Activated T-helper 1 cell treated with anti-CD3 and anti-CD28 coated beads, Interleukin-2, amount 50 U/mL, for 16 hours (primary cell): ENCODE results near the gene BORCS5.
"Not testable (repeated sequence)": the region's sequence is repeated elsewhere in the genome, so short reads cannot be mapped to it uniquely, and the experiment has no call there.

Experiments used
- DNase-seq, 2 donors: peaks; one replicate each; pipeline ENCODE4 v3.0.0-alpha.2; 2020; ENCODE audit warnings: low read depth in 1 of 2, low spot score in 1 of 2

Gene BORCS5

DNA sequence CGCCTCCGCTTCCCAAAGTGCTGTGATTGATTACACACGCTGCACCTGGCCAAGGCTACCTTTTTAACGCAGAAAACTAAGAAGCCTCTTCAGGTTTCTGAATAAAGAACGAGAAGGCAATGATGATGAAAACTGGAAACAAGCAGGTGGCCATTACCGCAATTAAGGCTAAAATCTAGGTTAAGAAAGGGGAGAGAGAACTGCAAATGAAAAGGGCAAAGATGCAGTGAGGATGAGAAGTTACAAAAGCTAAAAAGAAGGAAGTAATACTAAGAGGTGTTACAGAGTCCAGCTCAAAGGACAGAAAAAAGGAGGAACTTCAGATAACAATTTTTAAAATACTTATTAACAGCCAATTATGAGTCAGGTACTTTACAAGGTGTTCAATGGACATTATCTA lies 126.1 kb downstream of the BORCS5 start:
- no peak for DNase-seq

DNA sequence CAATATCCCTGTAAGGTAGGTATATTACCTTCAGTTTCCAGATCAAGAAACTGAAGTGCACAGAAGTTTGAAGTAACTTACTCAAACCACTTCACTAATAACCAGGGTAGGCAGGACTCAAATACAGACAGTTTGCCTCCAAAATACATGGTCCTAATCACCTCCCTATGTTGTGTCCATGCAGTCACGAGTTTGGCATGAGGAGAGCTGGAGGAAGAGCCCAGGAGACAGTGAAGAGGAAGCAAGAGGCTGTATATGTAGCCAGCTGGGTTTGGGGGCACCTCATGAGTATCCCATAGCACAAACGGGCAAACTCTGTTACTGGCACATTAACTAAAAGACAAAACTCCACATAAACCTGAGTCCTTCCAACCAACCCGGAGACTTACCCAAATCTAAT lies 126.6 kb downstream of the BORCS5 start:
- DNase-seq, result no peak

DNA sequence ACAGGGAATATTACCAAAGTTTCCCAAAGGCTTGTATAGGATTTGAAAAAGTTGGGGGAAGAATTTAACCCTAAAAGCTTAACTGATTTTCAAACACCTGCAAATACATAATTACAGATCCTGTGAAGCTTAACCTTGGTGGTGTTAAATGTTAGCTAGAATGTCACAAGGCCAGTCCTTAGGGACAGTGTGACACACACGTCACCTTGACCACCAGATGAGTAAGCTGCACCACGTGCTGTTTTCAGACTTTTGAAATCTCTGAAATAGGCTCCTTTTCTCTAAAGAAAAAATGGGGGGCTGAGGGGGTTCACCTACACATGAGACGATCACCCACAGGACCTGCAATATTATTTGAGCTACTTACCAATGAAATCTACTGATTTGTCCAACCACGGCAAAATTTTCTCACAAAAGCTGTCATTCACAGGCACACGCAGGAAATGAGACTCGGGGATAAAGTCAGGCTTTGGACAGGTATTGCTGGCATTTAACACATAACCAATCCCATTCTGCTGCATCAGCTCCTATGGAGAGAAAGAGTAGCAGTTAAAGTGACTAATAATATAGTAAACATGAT lies 129.9 kb downstream of the BORCS5 start:
- DNase-seq, result no peak

DNA sequence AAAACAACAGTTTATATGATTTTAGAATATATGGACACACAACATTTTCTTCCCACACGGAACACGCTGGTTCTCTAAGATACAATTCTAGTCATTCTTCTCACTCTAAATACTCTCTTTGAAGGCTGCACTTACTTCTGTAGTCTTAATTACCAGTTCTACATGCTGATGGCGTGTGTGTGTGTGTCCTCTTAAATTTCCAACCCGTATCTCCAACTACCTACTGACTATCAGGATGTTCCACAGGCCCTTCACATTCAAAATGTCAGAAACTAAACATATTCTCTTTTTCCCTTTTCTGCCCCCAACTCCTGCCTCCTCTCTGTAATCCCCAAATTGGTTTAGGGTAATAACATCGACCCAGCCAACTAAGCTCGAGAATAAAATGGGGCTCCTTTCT lies 130.6 kb downstream of the BORCS5 start:
- no peak for DNase-seq

DNA sequence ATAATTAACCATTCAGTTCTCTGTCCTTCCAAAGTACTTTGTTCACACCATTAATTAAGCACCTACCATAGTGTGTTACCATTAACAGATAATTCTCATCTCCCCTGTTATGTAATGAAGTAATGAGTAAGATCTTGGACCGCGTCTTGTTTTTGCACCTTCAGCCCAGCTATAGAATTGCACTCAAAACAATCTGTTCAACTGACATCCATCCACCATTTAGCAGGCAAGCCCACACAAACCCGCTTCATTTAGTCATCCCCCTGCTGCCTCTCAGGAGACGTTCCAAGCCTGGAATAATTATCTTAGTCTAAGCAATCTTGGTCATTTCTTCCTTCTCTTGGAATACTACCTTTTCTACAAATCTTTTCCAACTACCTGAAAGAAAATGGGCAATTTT lies 131.4 kb downstream of the BORCS5 start:
- no peak for DNase-seq

DNA sequence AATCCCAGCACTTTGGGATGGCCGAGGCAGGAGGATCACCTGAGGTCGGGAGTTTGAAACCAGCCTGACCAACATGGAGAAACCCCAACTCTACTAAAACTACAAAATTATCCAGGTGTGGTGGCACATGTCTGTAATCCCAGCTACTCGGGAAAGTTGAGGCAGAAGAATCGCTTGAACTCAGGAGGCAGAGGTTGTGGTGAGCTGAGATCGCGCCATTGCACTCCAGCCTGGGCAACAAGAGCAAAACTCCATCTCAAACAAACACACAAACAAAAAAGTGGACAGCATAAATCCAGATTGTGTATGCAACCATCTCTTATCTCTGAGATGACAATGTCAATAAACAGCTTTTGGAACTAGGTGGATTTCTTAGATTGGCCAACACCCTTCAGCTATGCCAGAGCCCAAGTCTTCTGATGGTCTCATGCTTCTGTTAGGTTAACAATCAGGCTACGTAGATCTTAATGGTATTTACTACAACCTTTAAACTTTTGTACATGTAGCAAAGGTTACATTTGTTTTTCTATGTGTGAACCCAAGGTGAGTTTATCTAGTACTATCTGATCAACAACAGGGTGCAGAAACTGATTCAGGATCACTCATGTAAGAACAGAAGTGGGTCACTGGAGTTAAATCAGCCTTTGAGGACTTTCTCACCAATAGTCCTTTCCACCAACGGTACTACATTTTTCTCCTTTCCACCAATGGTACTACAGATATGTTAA lies 132.1 kb downstream of the BORCS5 start:
- DNase-seq, result no peak

DNA sequence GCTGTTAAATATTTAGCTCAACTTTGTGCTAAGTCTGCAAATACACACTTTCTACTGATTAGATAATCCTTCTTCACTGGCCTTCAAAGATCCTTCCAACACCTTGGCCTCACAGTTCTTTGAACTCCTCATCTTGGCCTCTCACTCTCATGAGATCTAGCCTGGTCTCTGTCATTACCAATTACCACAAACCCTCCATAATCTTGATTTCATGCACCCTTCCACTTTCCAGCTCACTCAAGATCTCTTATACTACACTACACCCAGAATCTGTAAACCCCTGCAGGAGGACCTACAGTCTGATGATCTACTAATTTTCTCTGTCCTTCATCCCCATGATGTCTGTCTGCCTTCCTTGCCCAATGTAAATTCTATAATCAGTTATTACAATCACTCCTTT lies 134.7 kb downstream of the BORCS5 start:
- no peak for DNase-seq

DNA sequence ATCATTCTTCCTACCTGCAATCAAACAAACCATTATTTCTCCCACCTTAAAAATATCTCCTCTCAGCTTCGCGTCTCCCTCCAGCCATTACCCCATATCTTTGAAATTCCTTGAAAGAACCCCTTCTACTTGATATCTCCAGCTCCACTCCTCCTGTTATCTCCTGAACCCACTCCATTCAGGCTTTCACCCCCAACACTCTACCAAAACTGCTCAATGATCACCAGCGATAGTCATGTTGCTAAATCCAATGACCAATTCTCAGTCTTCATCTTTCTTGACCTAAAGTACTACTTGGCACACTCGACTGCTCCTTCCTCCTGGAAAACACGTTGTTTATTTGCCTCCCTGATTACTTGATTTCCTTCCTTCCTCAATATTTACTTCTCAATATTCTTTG lies 135.7 kb downstream of the BORCS5 start:
- no peak for DNase-seq

DNA sequence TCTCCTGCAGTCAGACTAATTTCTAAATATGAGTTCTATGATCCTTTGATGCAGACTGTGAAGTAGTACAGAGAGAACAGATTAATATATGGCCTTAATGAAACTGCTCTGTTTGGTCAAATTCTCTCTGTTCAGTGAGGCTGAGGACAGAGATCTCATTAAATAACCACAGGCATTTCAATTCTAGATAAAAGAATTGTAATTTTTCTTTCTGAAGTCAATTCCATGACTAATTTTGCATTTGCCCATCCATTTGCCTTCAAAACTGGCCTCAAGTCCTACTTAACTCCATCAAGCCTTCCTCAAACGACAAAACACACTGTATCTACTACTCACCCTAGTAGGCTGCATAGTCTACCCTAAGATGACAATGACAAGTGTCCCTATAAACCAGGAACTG lies 138.7 kb downstream of the BORCS5 start:
- DNase-seq, result no peak

DNA sequence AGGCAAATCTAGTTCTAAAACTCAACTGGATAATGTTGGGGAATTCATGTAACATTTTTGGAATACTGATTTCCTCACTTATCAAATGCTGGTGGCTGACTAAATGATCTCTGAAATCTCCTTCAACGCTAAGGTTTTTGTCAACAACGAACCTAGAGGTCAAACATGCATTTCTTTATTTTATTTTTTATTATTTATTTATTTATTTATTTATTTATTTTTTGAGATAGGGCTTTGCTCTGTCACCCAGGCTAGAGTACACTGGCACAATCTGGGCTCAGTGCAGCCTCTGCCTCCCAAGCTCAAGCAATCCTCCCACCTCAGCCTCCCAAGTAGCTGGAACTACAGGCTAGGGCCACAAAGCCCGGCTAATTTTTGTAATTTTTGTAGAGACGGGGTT lies 141.3 kb downstream of the BORCS5 start:
- DNase-seq, result no peak

DNA sequence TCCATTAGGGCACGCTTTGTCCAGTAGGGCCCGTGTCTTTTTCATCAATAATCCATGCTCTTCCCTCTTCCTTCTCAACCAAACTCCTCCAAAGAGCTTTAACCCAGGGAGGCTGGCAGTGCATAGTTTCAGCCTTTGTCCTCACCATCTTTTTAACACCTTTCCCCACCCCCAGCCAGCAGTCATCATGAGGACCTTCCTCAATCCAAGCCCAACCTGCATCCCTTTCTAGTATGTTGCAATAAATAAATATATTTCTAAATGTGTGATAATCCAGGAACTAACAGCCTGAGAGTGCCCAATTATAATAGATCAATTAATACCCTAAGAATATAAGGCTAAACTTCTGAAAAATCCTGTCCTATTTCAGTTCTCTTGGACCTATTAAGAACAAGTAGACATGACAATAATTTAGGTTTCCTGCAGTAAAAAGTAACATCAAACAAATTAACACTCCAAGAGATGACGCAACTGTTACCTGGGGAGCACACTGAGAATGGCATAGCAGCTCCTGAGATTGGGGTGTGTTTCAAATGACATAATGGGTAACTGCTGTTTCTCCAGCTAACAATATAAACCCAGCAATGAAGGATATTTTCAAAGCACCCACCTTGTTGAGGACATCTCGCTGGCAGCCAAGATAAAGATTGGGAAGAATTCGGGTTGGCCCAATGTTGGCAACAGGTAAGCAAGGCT lies 143.2 kb downstream of the BORCS5 start:
- DNase-seq, result no peak

DNA sequence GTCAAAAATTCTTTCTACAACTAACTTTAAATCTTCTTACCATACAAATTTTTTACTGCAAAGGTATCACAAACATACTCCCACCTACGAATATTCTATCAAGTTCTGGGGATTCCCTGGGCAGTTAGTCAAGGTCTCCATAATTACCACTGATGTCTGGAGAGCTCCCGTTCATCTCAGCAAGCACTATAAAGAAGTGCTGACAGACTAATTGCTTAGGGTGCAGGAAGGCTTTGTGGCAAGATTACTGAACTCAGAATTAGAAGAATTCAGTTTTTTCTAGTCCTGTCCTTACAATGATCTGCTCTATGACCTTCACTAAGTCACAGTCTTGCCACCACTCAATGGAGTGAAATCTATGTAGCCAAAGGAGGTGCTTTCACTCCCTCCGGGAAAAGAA lies 144.2 kb downstream of the BORCS5 start:
- DNase-seq, result no peak

DNA sequence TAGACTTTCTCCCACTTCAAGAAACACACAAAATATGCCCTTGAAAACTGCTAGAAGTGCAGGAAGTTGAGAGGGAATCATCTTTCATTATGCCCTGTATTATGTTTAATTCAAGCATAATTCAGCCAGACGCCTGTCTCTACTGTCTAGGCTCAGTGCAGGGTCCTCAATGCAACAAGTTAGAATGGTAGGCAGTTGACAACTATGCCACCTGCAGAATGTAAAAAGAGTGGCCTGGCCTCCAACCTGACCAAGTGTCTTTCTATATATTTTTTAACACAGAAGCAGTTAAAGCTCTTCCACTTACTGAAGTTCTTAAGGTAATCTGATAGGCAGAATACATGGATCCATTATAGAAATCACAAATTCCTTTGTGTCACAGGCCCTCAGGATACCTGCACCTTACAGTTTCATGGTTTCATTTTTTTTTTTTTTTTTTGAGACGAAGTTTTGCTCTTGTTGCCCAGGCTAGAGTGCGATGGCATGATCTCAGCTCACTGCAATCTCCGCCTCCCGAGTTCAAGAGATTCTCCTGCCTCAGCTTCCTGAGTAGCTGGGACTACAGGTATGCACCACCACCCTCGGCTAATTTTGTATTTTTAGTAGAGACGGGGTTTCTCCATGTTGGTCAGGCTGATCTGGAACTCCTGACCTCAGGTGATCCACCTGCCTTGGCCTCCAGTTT lies 145.4 kb downstream of the BORCS5 start:
- DNase-seq, result not testable (repeated sequence)

DNA sequence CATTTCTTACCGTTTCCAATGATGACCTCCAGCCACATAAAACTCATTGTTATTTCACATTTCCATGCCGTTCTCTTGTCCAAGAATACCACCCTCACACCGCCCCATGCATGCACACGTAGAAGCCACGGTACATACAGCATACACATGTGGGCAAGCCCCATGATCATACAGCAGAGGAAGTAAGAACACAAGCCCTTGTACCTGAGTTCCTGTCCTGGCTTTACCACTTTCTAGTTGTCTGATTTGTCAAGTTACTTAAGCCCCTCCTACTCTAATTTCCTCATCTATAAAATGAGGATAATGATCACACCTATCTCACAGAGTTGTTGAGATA lies 145.9 kb downstream of the BORCS5 start:
- no peak for DNase-seq

DNA sequence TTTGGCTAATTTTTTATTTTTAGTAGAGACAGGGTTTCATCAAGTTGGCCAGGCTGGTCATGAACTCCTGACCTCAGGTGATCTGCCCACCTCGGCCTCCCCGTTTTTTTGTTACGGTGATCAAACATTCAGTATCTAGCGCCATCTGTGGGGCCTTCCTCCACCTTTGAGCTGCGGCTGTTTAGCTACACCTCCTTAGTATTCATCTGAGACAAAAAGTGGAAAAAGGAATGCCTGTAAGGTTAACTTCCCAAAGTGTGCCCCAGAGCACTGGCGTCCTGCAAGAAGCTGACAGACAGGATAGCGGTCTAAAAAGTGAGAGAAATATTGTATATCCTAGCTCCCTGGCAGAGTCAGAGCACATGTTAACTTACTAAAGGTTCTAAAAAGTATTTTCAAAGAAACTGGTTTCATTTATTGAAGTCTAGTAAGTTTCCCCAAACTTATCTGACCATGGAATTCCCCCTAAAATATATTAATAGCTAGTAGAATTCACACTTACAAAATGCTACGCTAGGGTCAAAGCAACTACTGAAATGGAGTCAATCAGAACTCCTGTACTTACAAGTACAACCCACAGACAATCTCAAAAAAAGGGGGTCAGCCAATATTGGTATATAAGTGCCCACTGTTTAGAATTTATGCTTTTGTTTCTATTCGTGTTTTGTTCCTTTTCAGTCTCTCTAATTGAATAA lies 146.7 kb downstream of the BORCS5 start:
- DNase-seq, result no peak

DNA sequence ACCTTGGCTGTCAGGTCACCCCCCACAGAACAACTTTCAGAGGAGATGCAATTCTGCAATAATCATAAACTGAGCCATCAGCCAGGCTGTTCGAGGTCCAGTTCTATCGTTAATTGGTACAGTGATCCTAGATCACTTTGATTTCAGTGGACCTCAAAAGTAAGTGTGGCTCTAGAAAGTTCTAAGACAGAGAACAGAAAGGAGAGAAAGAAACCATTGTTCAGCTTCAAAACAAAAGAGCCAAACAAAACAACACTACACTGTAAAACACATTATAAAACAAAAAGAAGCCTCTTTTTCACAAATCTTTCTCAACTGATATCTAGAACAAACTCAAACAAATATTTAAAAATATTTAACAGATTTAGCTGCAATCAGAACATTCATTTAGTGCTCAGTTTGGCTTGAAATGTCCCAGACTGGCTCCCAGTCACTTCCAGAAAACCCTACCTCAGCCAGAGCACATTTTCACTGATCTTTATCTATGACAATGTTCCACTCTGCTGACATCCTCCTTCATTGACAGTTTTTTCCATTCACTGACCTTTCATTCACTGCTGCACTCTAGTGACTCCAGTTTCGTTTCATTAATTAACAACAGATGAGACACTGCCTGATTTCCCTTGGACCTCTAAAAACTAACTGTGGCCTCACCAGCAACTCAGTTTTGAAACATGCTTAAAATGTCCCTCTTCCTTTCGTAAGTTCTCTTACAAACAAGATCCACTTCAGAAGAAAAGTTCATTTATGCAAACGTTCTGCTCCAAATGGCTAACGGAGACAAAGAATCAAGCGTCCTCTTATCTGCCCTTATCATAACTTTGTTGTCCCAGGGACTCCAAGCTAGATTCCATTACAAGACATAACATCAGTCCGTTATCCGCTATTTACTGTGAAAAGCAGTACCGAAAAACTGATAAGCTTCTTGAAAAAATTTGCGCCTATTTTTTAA lies 148.9 kb downstream of the BORCS5 start:
- DNase-seq, result no peak

DNA sequence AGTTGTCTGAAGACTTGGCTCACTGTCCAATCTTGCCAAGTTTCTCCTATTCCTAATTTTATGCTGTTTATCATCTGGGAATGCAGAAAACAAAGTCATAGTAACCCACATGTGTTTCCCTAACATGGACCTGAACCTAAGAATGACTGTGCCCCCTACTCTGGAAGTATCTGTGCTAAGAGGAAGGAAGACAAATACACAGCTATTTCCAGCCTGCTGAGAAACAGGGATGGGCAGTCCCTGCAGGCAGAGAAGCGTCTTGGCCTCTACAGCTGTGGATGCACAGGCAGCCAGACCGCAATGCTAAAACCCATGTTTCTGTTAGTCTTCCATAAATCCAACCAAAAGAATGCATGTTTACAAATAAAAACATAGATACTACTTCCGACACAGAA lies 149.6 kb downstream of the BORCS5 start:
- no peak for DNase-seq

DNA sequence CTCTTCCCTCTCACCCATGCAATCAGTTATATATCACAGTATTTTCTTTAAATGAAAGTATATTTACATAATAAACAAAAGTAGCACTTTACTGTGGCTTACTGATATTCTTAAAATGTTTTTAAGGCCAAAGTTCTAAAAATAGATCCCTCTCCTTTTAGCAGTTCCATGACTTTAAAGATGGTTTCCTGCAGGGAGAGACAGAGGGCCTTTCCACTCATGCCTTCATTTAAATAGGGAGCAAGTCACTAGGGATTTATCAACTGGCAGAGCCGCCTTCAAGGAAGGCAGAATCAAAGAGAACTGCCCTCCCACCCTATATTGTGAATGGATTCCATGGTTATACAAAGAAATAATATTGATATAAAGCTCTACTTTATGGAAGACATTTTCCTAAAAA lies 150.2 kb downstream of the BORCS5 start:
- no peak for DNase-seq

DNA sequence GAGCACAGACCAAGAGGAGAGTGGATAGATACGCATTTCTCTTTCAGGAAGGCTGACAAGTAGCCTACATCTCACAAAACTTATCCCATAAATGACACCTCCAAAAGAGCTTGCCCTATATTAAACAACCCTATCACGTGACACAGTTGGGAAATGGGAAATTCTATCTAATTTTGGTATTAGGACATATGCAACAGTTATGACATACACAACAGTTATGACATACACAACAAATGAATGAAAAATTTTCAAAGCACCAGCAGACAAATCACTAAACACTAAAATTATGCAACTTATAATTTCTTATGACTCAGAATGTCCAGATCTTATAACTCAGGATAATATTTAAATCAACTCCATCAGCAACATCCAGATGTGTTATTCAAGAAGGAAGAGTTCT lies 151.7 kb downstream of the BORCS5 start:
- no peak for DNase-seq

DNA sequence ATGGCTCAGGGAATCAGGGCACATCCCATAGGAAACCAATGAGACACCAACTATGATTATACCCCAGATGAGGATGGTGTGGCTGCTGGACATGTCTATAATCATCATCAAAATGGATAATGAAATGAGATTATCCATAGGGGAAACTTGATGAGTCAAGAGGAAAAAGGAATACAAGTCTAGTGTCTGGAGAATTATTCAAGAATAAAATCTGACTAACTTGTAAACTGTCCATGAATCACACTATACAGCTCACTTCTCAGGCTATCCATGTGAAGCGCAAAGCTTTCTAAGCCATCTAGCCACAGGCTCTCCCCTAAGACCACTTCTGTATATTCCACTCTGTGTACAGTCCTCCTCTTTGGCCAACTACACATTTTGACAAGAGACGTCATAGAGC lies 153.3 kb downstream of the BORCS5 start:
- no peak for DNase-seq

DNA sequence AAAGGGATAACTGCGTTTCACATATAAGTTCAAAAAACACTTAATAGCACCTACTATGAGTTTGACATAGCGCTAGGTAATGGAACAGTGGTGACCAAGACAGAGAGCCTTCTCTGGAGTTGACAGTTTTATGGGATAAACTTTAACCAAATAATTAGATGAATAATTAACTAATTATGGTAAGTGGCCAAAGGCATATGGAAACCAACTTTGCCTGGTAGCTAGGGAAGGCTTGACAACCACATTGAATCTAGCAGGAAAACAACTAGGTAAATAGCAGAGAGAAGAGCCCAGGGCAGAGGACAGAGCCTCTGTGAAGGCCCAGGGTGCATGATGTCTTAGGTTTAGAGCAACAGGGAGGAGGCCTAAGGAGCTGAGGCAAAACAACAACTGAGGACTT lies 153.7 kb downstream of the BORCS5 start:
- DNase-seq, result no peak
